RPMI8226 (cell line): ENCODE measurements around the gene TSPYL1.
"Not testable (repeated sequence)": the region's sequence is repeated elsewhere in the genome, so short reads cannot be mapped to it uniquely, and the experiment has no call there.

Experiments used
- DNase-seq: peaks from one replicate; pipeline ENCODE4 v3.0.0-alpha.2; 2015

TSPYL1 gene

GRCh38 chr6:116292553-116292952 lies 12.8 kb upstream of the TSPYL1 start:
- no peak for DNase-seq

GRCh38 chr6:116291701-116292396 lies 12.1 kb upstream of the TSPYL1 start:
- no peak for DNase-seq

DNA sequence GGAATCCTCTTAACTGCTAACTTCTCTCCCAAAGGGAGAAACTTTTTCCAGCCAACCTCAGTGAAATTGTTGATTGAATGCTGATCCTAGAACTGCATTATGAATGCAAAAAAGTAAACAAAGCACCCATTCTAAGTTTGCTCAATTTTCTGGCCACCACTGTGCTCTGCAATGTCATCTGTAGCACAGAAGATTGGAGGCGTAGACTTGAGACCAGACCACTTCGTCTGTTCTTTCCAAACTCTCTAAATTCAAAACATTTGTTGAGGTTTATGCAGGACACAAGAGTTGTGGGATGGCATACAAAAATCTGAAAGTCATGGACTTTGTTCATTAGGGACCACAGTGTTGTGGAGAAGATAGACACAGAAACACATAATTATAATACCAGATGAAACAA lies 11.1 kb upstream of the TSPYL1 start:
- DNase-seq: no peak

DNA sequence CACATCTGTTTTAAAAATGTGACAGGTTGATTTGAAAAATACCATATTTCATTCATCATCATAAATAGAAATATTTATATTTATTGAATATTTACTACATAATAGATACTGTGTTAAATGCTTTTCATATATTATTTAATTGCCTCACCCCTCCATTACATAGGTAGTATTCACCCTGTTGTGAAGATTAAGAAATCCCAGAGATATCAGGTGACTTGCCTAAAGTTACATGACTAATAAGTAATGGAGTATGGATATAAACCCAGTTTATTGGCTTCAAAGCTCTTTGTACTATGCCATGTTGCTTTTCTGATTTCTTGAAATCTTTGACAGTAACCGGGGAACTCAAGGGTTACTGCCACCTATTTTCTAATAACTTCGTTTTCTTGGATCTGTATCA lies 10.1 kb upstream of the TSPYL1 start:
- no peak for DNase-seq

DNA sequence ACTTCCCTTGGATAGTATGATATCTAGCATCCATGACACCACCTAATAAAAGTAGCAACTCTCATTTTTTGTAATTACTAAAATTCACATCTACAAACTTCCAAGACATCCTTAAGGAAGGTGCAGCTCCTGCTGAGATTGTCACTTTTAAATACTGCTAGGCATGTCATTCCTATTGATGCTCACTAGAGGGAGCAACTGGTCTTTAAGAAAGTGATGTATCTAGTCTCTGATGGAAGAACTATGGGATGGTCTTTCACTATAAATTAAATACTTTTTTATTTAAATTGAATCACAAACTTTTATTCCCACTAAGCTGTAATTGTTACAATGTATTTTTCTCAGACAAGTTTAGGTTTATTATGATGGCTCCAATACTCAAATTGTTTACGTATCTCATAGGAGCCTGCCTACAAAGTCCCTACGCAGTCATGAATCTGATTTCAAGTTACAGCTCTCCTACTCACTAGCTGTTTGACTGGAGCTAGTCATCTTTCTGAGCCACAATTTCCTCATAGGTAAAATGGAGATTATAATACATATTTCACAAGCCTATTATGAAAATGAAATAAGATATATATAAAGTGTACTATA lies 8.1 kb upstream of the TSPYL1 start:
- peak; percentile 15 for DNase-seq

GRCh38 chr6:116286773-116287358 lies 7.1 kb upstream of the TSPYL1 start:
- DNase-seq: no peak

GRCh38 chr6:116284984-116285383 lies 5.3 kb upstream of the TSPYL1 start:
- not testable (repeated sequence) for DNase-seq

GRCh38 chr6:116283191-116283590 lies 3.5 kb upstream of the TSPYL1 start:
- no peak for DNase-seq

DNA sequence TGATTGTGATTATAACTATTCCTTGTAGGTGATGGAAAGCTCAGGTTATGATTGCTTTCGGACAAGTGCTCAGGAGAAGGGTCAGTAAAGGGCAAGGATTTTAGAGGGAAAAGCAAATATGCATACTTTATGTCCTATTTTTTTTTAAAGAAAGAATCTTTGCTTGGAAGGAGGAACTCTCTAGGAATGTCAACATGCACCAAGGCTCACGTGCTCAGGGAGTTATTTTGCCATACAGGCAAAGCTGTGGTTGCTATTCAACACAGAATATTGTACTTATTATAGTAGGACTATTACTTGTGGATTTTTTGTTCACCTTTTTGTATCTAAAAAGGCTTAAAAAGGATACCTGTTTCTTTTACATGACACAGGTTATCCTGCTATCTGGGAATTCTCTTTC lies 3.0 kb upstream of the TSPYL1 start:
- no peak for DNase-seq

DNA sequence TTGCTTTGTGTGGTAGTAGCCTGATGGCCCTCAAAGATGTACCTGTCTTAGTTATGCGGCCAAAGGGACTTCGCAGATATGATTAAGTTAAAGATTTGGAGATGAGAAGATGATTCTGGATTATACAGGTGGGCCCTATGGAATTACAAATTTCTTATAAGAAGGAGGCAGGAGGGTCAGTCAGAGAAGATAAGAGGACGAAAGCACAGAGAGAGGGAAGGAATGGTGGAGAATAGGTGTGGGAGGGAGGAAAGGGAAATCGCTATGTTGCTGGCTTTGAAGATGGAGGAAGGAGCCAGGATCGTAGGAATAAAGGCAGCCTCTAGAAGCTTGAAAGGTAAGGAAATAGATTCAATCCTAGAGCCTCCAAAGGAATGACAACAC lies 1.2 kb upstream of the TSPYL1 start:
- DNase-seq: no peak

DNA sequence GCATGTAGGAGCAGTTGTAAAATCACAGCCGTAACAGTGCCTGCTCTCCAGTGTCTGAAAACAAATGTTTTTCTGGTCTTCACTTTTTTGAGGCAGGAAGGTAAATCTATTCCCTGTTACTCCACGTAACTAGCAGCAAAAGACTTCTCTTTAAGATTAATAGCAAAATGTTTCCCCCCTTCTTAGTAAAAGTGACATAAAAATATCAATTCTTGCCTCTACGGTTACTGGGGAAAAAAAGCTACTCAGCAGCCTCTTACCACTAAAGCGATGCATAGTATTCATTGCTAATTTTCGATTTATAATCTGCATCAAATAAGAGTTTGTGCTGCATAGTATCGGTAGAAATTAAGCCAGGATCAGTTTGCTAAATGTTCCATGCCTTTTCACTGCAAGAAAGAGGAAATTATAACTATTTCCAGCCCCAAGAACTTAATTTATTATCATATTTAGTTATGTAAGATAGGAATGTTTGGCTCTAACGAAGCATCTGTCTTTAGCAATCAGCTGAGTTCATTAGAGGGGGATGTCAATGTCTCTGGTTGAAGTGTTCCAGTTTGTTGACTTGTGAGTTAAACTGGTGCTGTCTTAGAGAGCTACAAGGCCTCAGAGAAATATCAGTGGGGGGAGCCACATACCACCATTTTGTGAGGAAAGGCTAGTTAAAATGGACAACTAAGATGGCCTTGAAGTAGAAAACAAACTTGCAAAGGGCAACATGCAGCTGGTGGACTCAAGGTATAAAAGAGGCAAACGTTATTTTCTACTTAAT lies 617 bp upstream of the TSPYL1 start:
- peak; percentile 4 for DNase-seq

- no peak for DNase-seq
Observed at GRCh38 chr6:116278854-116279231, 887 bp downstream of the TSPYL1 start.

DNA sequence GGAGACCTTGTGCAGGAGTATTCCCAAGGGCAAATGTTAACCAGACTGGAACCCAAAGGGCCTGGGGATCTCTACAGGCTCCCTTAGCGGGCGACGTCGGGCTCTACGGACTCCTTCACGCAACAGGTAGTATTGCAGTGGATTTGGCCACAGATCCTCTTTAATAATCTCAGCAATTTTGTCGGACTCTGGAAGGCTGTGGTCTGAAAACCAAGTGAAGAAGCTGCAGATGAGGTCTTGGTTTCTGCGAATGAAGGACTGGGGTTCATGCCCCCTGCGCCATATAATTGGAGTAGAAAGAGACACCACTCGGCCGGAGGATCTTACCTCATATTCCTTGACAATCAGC lies 1.3 kb downstream of the TSPYL1 start:
- no peak for DNase-seq

- no peak for DNase-seq
Observed at GRCh38 chr6:116277124-116277523, 2.6 kb downstream of the TSPYL1 start.

GRCh38 chr6:116271149-116271708 lies 8.5 kb downstream of the TSPYL1 start:
- DNase-seq: no peak

DNA sequence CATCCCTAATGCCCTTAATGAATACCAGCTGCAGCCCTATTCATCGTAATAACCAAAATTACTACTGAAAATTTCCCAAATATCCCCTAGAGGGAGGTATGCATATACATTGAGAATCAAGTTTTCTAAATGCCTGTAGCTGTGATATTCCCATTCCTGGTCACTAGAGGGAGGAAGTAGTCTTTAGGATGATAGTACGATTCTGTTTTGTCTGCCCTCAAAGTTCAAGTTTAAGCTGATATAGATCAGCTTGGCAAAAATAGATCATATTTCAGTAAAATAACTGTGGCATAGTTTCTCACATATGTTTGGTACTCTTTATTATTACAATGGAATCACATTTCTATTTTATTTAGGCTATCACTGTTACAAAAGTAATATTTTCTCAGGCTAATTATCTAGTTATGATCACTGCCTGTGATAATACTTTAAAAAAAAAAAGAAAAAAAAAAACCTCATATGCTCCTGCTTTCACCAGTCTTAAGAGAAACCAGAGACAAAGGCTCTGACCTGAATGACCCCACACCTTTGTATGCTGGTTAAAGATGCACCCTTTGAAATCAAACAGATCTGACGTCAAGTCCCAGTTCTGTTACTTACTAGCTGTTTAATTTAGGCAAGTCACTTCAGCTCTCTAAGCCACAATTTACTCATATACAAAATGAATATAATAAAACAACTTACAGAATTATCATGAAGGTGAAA lies 11.0 kb downstream of the TSPYL1 start:
- peak; percentile 64 for DNase-seq

DNA sequence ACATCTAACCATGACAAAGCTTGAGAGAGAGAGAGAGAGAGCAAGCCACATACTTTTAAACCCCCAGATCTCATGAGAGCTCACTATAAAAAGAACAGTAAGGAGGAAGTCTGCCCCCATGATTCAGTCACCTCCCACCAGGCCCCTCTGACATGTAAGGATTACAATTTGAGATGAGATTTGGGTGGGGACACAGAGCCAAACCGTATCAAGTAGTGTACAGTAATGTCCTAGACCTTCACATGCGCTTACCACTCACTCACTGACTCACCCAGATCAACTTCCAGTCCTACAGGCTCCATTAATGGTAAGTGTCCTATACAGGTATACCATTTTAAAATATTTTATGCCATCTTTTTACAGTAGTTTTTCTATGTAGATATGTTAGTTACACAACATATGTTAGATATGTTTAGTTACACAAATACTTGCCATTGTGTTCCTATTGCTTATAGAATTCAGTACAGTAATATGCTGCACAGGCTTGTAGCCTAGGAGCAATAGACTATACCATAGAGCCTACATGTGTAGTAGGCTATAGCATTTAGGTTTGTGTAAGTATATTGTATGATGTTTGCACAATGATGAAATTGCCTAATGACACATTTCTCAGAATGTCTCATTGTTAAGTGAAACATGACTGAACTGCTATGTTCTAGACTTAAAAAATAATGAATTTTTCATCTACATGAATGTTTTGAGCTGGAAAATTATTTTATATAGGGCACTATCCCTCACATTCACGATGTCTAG lies 11.7 kb downstream of the TSPYL1 start:
- DNase-seq: no peak

DNA sequence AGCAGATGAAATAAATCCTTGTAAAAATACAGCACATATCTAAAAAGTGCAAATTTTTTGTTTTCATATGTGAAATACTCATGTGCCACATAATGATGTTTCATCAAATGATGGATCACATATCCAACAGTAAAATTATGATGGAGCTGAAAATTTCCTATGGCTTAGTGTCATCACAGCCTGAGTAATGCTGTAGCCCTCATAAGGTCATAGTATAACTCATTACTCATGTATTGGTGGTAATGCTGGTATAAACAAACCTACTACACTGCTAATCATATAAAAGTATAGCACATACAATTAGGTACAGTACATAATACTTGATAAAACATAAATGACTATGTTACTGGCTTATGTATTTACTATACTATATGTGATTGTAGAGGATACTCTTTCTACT lies 12.9 kb downstream of the TSPYL1 start:
- no peak for DNase-seq

DNA sequence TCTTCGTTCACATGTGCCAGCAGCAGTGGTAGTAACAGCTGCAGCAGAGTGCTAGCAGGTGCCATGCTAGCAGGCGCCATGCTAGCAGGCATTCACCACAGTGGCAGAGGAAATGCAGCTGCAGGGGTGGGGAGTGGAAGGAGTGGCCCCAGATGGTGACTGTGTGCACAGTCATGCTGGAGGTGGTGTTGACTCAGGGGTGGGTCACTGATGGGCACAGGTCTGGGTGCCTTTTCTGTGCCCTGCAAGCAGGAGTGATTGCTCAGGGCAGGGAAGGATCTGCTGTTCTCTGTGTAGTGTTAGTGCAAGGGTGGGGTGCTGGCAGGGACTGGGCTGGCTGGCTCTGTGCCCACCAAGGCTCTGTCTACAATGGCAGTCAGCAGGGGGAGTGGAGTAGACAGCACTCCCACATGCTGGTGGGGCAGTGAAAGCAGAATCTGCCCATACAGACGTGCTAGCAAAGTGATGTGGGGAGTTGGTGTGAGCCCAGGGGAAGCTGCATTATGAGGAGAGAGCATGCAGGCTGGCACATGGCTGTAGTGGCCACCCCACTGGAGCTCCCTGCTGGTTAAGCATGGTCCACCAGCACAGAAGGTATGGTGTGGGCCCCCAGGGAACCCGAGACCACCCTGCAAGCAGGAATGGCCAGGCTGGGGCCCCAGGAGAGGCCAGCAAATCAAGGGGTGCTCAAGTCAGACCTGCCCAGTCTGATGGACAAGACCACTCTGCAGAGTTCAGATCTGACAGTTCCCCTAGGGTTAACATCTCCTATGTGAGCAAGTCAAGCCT lies 14.5 kb downstream of the TSPYL1 start:
- DNase-seq: peak; percentile 24

DNA sequence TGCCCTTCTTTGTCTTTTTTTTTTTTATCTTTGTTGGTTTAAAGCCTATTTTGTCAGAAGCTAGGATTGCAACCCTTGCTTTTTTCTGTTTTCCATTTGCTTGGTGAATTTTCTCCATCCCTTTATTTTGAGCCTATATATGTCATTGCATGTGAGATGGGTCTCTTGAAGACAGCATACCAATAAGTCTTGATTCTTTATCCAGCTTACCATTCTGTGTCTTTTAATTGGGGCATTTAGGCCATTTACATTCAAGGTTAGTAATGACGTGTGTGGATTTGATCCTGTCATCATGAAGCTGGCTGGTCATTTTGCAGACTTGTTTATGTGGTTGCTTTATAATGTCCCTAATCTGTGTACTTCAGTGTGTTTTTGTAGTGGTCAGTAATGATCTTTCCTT lies 16.4 kb downstream of the TSPYL1 start:
- DNase-seq: no peak

DNA sequence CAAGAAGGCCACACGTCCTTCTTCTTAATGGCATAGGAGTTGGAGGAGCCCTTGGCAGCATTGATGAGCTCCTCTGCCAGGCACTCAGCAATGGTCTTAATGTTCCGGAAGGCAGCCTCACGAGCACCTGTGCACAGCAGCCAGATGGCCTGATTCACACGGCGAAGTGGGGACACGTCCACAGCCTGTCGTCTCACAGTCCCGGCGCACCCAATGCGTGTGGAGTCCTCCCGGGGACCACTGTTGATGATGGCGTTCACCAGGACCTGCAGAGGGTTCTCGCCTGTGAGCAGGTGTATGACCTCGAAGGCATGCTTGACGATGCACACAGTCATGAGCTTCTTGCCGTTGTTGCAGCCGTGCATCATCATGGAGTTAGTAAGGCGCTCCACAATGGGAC lies 21.2 kb downstream of the TSPYL1 start:
- DNase-seq: no peak
